Liver (tissue), 9 donors: ENCODE data around the gene SCAP. TPM values are rescaled to one million over a fixed set of nuclear protein-coding genes. Genes with fewer than 3 reads are reported as not detected.

Source experiments
- DNase-seq: peaks from one replicate; pipeline ENCODE4 v3.0.0-alpha.2; 2017; ENCODE audit warnings: low spot score
- H3K27ac ChIP-seq, 2 donors: one replicate each; pipeline ENCODE4 v1.7.0; 2013; ENCODE audit warnings: inconsistent platforms in 2 of 2, low read length in 2 of 2, control low read depth in 1 of 2, low read depth in 1 of 2, mild to moderate bottlenecking in 1 of 2
- H3K27me3 ChIP-seq, 4 donors: one replicate each; pipeline versions ENCODE4 v1.6.1 to v1.7.0; 2013; ENCODE audit warnings: low read length in 3 of 4, inconsistent platforms in 1 of 4, mild to moderate bottlenecking in 1 of 4, moderate library complexity in 1 of 4; ENCODE audit not compliant: control insufficient read depth in 4 of 4, insufficient read depth in 4 of 4
- H3K36me3 ChIP-seq, 4 donors: one replicate each; pipeline versions ENCODE4 v1.6.1 to v1.7.0; 2013; ENCODE audit warnings: low read length in 3 of 4, mild to moderate bottlenecking in 3 of 4, low read depth in 1 of 4, moderate library complexity in 1 of 4; ENCODE audit not compliant: control insufficient read depth in 4 of 4, insufficient read depth in 3 of 4
- H3K4me1 ChIP-seq, 4 donors: one replicate each; pipeline versions ENCODE4 v1.6.1 to v1.7.0; 2013; ENCODE audit warnings: low read length in 3 of 4, mild to moderate bottlenecking in 3 of 4, moderate library complexity in 1 of 4; ENCODE audit not compliant: control insufficient read depth in 4 of 4, insufficient read depth in 4 of 4
- H3K4me3 ChIP-seq, 3 donors: one replicate each; pipeline versions ENCODE4 v1.6.1 to v1.7.0; 2013; ENCODE audit warnings: low read length in 3 of 3, control low read depth in 1 of 3, low read depth in 1 of 3, mild to moderate bottlenecking in 1 of 3
- H3K9ac ChIP-seq, 2 donors: one replicate each; pipeline ENCODE4 v1.7.0; 2013; ENCODE audit warnings: low read length in 2 of 2, mild to moderate bottlenecking in 2 of 2, moderate library complexity in 2 of 2, control low read depth in 1 of 2, low read depth in 1 of 2
- H3K9me3 ChIP-seq, 4 donors: one replicate each; pipeline versions ENCODE4 v1.6.1 to v1.7.0; 2013; ENCODE audit warnings: low read length in 3 of 4; ENCODE audit not compliant: control insufficient read depth in 4 of 4
- ATF3 ChIP-seq: IDR thresholded peaks from 2 replicates; pipeline ENCODE4 v1.6.1; 2016; ENCODE audit warnings: antibody characterized with exemption
- CTCF ChIP-seq: fragments of 150-350 bp; IDR thresholded peaks from 2 replicates; pipeline ENCODE4 v1.5.1; 2017; ENCODE audit warnings: improper control_type of control experiment, low read depth, low read length; ENCODE audit not compliant: missing input control
- EGR1 ChIP-seq, 2 donors: IDR thresholded peaks; 2 replicates each; pipeline ENCODE4 v1.6.1; 2016 to 2018; ENCODE audit warnings: antibody characterized with exemption in 2 of 2, low read depth in 2 of 2
- FOXA1 ChIP-seq: IDR thresholded peaks from 2 replicates; pipeline ENCODE4 v1.6.1; 2016; ENCODE audit warnings: antibody characterized with exemption
- FOXA2 ChIP-seq: IDR thresholded peaks from 2 replicates; pipeline ENCODE4 v1.6.1; 2016; ENCODE audit warnings: antibody characterized with exemption
- GABPA ChIP-seq, 2 donors: IDR thresholded peaks in 1 of 2; conservative IDR thresholded peaks in 1 of 2; 2 replicates each; pipeline ENCODE4 v1.6.1; 2016; ENCODE audit warnings: antibody characterized with exemption in 2 of 2, mild to moderate bottlenecking in 1 of 2, moderate library complexity in 1 of 2
- HNF4A ChIP-seq, 2 donors: conservative IDR thresholded peaks; 2 replicates each; pipeline ENCODE4 v1.6.1; 2016; ENCODE audit warnings: antibody characterized with exemption in 2 of 2, mild to moderate bottlenecking in 2 of 2
- HNF4G ChIP-seq: IDR thresholded peaks from 2 replicates; pipeline ENCODE4 v1.6.1; 2016; ENCODE audit warnings: antibody characterized with exemption
- JUND ChIP-seq, 2 donors: IDR thresholded peaks; 2 replicates each; pipeline ENCODE4 v1.6.1; 2016; ENCODE audit warnings: antibody characterized with exemption in 2 of 2
- MAX ChIP-seq: IDR thresholded peaks from 2 replicates; pipeline ENCODE4 v1.6.1; 2016; ENCODE audit warnings: antibody characterized with exemption
- NR2F2 ChIP-seq: IDR thresholded peaks from 2 replicates; pipeline ENCODE4 v1.6.1; 2016; ENCODE audit warnings: antibody characterized with exemption
- RAD21 ChIP-seq, 2 donors: IDR thresholded peaks; 2 replicates each; pipeline ENCODE4 v1.6.1; 2016; ENCODE audit warnings: antibody characterized with exemption in 2 of 2, mild to moderate bottlenecking in 2 of 2
- REST ChIP-seq: IDR thresholded peaks from 2 replicates; pipeline ENCODE4 v1.6.1; 2016; ENCODE audit warnings: antibody characterized with exemption, mild to moderate bottlenecking
- RXRA ChIP-seq, 2 donors: IDR thresholded peaks; 2 replicates each; pipeline ENCODE4 v1.6.1; 2017 to 2018; ENCODE audit warnings: antibody characterized with exemption in 2 of 2, mild to moderate bottlenecking in 1 of 2
- SP1 ChIP-seq: IDR thresholded peaks from 2 replicates; pipeline ENCODE4 v1.6.1; 2018; ENCODE audit warnings: antibody characterized with exemption, mild to moderate bottlenecking
- TAF1 ChIP-seq: conservative IDR thresholded peaks from 2 replicates; pipeline ENCODE4 v1.6.1; 2016; ENCODE audit warnings: antibody characterized with exemption, mild to moderate bottlenecking
- YY1 ChIP-seq: IDR thresholded peaks from 2 replicates; pipeline ENCODE4 v1.6.1; 2016; ENCODE audit warnings: antibody characterized with exemption, mild to moderate bottlenecking
- ZBTB33 ChIP-seq: IDR thresholded peaks from 2 replicates; pipeline ENCODE4 v1.6.1; 2016; ENCODE audit warnings: antibody characterized with exemption
- WGBS: extraction: QIAGEN DNeasy Blood & Tissue Kit; methylation state at CpG from one replicate; pipeline ENCODE4 v1.1.7; 2013; 5-methylcytosine and 5-hydroxymethylcytosine counted together
- polyA plus RNA-seq, 2 donors: library from polyadenylated mRNA; stranded (reverse) in 1 of 2; unstranded in 1 of 2; fragments of 200-250 nt in 1 of 2; fragments of >200 nt in 1 of 2; fragmentation: Nextera tagmentation in 1 of 2; extraction: Ambion mirVana in 1 of 2; gene quantifications; one replicate each; pipeline versions ENCODE4 v1.2.1 to v1.2.3, GENCODE V29; 2013 to 2015
- total RNA-seq, 2 donors: library from RNA; depleted of rRNA; stranded (reverse); fragments of >200 nt; gene quantifications; one replicate each; pipeline ENCODE4 v1.2.3, GENCODE V29; 2014
- donor health status: healthy.
- donor health status: healthy.
- donor health status: healthy.
- donor health status: healthy.
- donor health status: healthy.

The SCAP gene
- total and polyA plus RNA-seq, 4 donors, result 25.9 to 84.8 (median 59.3) TPM

- under 1% methylated on average over 61 of the region's 61 CpGs for WGBS
- Histone ChIP-seq H3K4me3 (peak within 1 kb of the TSS; percentile 72 to 98 (median 88)), H3K4me1 (peaks cover 9 to 27% (median 18%) of the 10 kb centered on the region in 4 donors), H3K9ac (peak within 1 kb of the TSS; percentile 58 to 96), H3K9me3 (no peaks in the 10 kb centered on the region), H3K36me3 (no peaks in the 10 kb centered on the region), H3K27ac (peak within 1 kb of the TSS; percentile 95 to 97), H3K27me3 (no peaks in the 10 kb centered on the region)
- TF ChIP-seq NR2F2, result peak; percentile 44
- peak; percentile 95 for TF ChIP-seq ZBTB33
- peak; percentile 10 for TF ChIP-seq HNF4G
- TF ChIP-seq HNF4A (conservative IDR thresholded peaks at IDR 0.05), result peak; percentile 48 to 56
- TF ChIP-seq MAX, result peak; percentile 88
- peak; percentile 31 to 47 for TF ChIP-seq RAD21 (IDR thresholded peaks at IDR 0.05)
- peak; percentile 66 to 81 for TF ChIP-seq EGR1 (IDR thresholded peaks at IDR 0.05; ENCODE audit: low read depth in 2 of 2)
- TF ChIP-seq FOXA2, result no peak
- TF ChIP-seq RXRA (IDR thresholded peaks at IDR 0.05), result peak; percentile 73 to 74
- peak; percentile 93 for TF ChIP-seq REST
- peak; percentile 83 for TF ChIP-seq SP1
- TF ChIP-seq CTCF, result no peak
- no peak for TF ChIP-seq ATF3
- TF ChIP-seq YY1, result peak; percentile 91
- peak; percentile 95 for TF ChIP-seq TAF1
- TF ChIP-seq JUND (IDR thresholded peaks at IDR 0.05), result peak in 1 of 2 donors; percentile 56
- TF ChIP-seq FOXA1, result no peak
- TF ChIP-seq GABPA (IDR thresholded peaks at IDR 0.05 in 1 of 2, conservative IDR thresholded peaks at IDR 0.05 in 1 of 2), result peak; percentile 52 to 91
- peak; percentile 99 for DNase-seq
Measured at GRCh38 chr3:47380601-47381316, 95.0 kb downstream of the SCAP start, which contains the start of gene PTPN23. Gene PTPN23, plus strand, starts transcription at chr3:47381021. Its CDS starts 76 bp downstream, at chr3:47381097.
